ENCODE data around the gene FIS1.

DNA sequence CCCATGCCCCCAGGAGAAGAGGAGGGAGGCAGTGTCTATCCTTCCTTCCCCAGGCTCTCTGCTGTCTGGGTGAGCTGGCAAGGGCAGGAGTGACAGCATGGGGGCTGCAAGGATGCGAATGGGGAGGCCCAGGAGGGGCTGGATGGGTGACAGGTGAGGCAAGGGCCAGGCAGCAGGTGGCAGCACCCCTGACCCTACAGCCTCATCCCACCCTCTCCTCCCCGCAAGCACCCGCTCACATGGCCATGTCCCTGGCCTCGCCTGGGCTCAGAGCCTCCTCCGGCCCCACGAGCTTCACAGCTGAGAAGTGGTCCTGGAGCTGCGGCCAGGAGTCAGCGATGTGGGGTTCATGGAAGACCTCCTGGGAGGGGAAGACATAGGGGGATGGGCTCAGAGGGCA lies 32.9 kb downstream of the FIS1 start:
- TF ChIP-seq, protein P1, sequence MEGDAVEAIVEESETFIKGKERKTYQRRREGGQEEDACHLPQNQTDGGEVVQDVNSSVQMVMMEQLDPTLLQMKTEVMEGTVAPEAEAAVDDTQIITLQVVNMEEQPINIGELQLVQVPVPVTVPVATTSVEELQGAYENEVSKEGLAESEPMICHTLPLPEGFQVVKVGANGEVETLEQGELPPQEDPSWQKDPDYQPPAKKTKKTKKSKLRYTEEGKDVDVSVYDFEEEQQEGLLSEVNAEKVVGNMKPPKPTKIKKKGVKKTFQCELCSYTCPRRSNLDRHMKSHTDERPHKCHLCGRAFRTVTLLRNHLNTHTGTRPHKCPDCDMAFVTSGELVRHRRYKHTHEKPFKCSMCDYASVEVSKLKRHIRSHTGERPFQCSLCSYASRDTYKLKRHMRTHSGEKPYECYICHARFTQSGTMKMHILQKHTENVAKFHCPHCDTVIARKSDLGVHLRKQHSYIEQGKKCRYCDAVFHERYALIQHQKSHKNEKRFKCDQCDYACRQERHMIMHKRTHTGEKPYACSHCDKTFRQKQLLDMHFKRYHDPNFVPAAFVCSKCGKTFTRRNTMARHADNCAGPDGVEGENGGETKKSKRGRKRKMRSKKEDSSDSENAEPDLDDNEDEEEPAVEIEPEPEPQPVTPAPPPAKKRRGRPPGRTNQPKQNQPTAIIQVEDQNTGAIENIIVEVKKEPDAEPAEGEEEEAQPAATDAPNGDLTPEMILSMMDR (IDR thresholded peaks at IDR 0.05), result no peak
- no peak for TF ChIP-seq MXI1 (IDR thresholded peaks at IDR 0.05; ENCODE audit: low read depth, low read length)

All from SK-N-SH (cell line).